A204.1 (cell line): ENCODE data around the gene RGPD5.
"Not testable (repeated sequence)": the region's sequence is repeated elsewhere in the genome, so short reads cannot be mapped to it uniquely, and the experiment has no call there.

ENCODE experiments used
- FAIRE-seq: peaks from 2 replicates; lab custom pipeline; 2012; peaks lifted over from hg19 to GRCh38; lab: Jason Lieb, UNC

The RGPD5 gene

DNA sequence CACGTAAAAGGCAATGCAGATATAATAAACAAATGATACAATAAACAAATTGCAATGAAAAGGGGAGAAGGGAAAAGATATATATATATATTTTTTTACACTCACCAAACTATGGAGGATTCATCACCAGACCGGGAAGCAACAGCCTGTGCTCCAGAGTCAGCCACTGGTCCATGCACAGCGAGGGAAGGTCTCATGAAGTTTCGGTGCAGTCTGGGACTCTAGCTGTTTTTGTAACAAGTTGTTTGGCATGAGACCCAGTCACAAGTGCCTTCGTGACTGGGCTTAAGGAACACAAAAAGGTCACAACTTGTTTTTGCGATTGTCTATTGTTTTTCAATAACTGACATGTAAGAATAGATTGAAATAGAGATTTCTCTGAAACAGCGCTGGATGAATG is 99.6 kb downstream of the RGPD5 start:
- not testable (repeated sequence) for FAIRE-seq

DNA sequence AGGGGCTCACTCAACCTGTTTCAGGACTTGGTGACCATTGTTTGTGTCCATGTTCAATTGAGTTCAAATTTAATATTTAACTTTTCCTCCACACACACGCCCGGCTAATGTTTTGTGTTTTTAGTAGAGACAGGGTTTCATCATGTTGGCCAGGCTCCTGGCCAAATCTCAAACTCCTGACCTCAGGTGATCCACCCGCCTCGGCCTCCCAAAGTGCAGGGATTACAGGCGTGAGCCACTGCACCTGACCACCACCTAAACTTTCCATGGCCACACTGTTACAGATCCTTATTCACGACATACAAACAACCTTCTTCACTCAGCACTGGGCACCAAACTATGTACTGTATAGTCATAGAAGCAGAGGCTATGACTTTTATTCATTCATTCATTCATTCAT is 100.0 kb downstream of the RGPD5 start:
- not testable (repeated sequence) for FAIRE-seq

DNA sequence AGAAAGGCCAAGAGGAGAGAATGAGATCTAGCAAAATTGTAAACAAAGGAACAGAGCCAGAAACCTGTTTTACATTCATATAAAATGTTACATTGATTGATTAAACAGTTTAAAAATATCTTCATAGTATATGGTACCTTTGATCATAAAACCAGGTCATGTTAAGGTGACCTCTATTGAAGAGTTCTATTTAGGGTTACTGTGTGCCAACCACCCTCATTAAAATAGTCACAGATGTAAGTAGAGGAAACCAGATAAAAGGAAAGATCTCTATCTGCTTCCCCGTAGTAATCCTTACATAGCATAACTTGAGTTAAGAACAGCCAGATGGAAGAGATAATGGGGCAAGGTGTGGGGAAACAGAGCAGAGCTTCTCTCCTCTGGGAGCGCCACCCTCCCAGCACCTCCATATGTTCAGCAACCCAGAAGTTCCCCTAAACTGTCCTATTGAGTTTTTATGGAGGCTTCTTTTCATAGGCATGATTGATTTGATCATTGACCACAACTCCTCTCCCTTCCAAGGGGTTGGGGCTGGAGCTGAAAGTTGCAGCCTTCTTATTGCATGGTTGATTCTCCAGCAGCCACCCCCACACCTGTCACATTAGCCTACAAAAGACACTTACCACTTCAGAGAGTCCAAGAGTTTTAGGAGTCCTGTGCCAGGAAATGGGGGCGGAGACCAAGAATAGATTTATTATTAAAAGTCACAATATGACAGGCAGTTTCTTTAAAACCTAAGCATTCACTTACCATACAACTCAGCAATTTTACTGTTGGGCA is 101.2 kb downstream of the RGPD5 start:
- FAIRE-seq = not testable (repeated sequence)

DNA sequence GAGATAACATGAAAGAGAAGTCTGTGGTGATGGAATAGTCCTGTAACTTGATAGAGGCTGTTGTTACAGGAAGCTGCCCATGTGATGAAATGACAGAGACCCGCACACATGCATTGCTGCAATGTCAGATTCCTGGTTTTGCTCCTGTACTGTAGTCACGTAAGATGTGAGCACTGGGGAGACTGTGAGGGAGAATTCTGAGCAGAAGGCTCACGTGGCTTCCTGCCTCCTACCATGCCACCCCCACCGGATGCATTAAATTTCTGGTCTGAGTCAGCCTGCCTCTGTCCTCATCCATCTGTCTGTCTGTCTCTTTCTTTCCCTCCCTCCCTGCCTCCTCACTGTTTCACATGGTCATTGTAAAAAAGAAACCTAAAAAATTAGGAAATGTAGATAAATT is 102.1 kb downstream of the RGPD5 start:
- not testable (repeated sequence) for FAIRE-seq

DNA sequence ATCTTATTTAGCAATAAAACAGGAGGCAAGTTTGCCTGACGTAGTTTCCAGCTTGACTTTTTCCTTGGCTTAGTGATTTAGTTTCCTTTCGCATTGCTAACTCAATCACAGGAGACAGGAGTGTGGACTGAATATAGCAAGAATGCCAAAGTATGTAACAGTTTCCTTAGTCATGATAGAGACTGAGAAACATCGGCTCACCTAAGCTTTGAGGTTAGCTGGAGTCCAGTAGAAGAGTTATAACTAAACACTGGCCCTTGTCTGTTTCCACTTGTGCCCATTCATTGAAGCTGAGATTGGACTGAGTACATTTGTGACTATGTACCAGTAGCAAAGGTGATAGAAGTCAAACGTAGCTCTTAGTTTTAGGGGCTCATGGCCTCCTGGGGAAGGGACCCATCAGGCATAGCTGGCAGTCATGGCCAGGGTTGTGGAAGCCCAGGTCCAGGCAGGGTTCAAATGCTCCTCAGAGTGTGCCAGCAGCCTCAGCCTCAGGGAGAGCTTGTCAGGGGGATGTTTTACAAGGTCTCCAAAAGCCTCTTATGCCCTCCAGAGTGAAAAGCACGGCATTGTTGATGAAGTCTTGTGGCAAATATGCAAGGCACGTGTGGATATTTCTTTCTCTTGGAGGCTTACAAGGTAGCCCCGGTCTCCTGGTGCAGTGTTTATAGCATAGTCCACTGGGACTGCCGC is 103.8 kb downstream of the RGPD5 start:
- FAIRE-seq = not testable (repeated sequence)

DNA sequence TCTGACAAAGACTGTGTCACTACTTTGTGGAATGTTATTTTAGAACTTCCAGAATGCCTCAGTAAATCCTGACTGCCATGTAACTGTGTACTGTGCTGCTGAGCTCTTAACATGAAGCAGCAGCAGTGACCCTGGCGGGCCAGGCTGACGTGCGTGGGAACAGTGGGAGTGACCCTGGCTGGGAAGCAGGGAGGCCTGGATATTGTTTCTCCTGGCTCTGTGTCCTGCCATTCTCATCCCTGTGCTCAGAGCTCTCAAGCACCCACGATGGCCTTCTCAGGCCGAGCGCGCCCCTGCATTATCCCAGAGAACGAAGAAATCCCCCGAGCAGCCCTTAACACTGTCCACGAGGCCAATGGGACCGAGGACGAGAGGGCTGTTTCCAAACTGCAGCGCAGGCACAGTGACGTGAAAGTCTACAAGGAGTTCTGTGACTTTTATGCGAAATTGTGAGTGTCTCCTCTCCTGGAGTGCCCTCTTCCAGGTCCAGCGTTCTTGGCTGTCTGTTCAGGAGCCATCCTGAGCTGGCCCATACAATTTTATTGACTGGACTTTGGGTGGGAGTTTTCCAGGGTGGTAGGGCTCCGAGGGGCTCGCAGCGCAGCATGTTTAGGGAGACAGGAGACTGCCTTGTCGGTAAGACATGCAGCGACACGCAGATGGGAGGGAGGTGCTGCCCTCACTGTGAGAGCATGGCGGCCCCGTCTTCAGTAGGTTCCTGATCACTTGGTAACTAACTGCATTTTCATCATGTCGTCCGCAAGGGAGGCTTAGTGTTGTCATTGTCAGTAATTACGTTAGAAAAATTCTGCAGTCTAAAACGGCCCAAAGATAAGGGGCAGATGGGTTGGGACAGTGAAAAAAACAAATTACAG is 104.6 kb downstream of the RGPD5 start, which contains the start of gene LIMS3:
Gene LIMS3, plus strand, starts transcription at position 227 of the 875 bp plus-strand sequence. Its CDS starts 41 bp downstream, at position 268.
- FAIRE-seq = not testable (repeated sequence)

DNA sequence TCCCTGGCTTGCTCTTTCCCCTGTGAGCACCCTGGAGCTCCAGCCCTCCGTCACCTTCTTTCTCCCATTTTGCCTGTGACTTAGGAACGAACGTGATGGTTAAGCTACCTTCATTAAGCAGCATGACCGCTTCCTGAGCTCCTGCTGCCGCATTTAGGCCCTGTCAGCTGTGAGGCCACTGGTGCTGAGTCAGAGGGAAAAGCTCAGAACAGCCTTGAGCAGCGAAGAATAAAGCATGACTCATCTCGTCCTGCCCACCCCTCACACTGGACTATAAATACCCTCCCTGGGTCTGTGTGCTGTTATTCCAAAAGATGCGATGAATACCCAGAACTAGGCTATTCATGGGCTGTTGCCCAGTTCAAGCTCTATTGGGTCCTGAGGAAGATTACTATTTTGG is 111.7 kb downstream of the RGPD5 start:
- not testable (repeated sequence) for FAIRE-seq
